ENCODE data around the gene F2RL2. TPM values are rescaled to one million over a fixed set of nuclear protein-coding genes. Genes with fewer than 3 reads are reported as not detected.
A peak's percentile ranks its signal among the peaks of the same experiment; 100 is the strongest.
"Not testable (repeated sequence)": the region's sequence is repeated elsewhere in the genome, so short reads cannot be mapped to it uniquely, and the experiment has no call there.

The F2RL2 gene
- total RNA-seq, 1 donor from 2014 or later = 0.96 TPM

GRCh38 chr5:76622076-76622475 is 1.1 kb downstream of the F2RL2 start:
- DNase-seq (ENCODE audit: low spot score) = peak; percentile 50

GRCh38 chr5:76620166-76620565 is 3.0 kb downstream of the F2RL2 start:
- no peak for DNase-seq (ENCODE audit: low spot score)

DNA sequence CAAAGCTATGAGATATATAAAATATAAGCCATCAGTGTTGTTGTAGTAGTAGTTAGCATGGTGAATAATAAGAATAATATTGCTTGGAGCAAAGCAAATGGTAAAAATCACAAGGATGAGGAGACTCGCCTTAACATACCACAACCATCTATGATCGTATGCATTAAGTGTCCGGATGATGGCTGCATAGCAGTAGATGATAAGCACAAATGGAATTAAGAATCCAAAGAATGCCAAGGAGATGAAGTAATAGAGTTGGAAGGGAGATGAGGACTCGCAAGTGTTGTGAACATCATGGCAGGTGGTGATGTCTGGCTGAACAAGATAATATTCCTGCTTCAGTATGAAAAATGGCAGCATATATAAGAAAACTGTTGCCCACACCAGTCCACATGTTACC is 5.5 kb downstream of the F2RL2 start:
- DNase-seq (ENCODE audit: low spot score) = no peak

DNA sequence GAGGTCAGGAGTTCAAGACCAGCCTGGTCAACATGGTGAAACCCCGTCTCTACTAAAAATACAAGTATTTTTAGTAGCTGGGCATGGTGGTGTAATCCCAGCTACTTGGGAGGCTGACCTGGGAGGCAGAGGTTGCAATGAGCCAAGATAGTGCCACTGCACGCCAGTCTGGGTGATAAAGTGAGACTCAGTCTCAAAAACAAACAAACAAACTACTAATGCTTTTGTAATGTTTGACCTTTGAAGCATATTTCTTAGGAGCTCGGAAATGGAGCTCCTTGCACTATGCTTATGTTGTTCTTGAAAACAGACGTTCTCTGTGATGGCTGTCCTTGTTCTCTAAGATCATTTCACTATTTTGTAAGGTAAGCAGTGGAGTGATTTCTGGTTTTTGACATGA is 6.0 kb downstream of the F2RL2 start:
- DNase-seq (ENCODE audit: low spot score) = no peak

GRCh38 chr5:76616206-76616605 is 7.0 kb downstream of the F2RL2 start:
- DNase-seq (ENCODE audit: low spot score) = no peak

DNA sequence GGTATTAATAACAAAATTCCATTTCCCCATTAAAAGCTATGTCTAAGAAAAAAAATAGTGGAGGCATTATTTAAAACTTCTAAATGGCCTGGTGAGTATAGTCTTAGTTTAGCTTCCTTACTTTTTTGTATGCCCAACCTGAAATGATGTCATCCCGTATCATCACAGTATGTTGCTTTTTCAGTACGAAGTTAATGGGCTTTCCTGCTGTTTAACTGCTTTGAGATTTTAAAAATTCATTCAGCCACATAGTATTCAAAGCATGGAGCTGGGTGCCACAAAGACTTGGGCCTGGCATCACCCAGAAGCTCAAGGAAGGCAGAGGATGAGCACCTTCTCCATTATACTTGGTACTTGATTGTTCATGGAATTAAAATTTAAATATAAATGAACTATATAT is 7.4 kb downstream of the F2RL2 start:
- no peak for DNase-seq (ENCODE audit: low spot score)

GRCh38 chr5:76612942-76613341 is 10.3 kb downstream of the F2RL2 start:
- DNase-seq (ENCODE audit: low spot score) = no peak

GRCh38 chr5:76610196-76610595 is 13.0 kb downstream of the F2RL2 start:
- no peak for DNase-seq (ENCODE audit: low spot score)

GRCh38 chr5:76608833-76609232 is 14.4 kb downstream of the F2RL2 start:
- no peak for DNase-seq (ENCODE audit: low spot score)

DNA sequence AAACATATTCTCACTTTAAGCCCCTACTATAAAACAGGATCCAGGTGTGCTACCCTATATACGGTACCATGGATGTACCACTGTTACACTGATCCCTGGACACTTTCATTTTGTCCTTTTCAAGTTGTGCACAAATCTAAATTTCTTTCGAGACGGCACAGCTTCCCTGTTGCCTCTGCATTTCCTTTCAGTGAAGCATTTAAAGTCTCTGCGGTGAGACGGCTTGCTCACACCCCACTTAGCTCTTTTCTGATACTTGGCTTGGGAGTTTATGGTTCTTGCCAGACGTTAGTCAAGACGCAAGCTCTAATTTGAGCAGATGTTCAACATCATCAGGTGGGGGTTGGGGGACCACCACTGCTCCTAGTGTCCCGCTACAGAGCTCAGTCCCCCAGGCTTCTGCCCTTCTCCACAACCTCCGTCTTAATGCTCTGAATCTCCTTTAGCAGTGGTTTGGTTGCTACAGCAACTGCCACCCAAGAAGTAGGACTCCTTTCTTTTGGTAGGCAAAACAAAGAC is 15.8 kb downstream of the F2RL2 start:
- peak; percentile 40 for DNase-seq (ENCODE audit: low spot score)

GRCh38 chr5:76606701-76607100 is 16.5 kb downstream of the F2RL2 start:
- DNase-seq (ENCODE audit: low spot score) = peak; percentile 18

GRCh38 chr5:76604838-76605237 is 18.4 kb downstream of the F2RL2 start:
- DNase-seq (ENCODE audit: low spot score) = no peak

- DNase-seq (ENCODE audit: low spot score) = not testable (repeated sequence)
Measured at GRCh38 chr5:76603991-76604390, 19.2 kb downstream of the F2RL2 start.

GRCh38 chr5:76602094-76602726 is 21.0 kb downstream of the F2RL2 start:
- DNase-seq (ENCODE audit: low spot score) = no peak

- peak; percentile 65 for DNase-seq (ENCODE audit: low spot score)
Measured at GRCh38 chr5:76601470-76601869, 21.7 kb downstream of the F2RL2 start.

GRCh38 chr5:76600716-76601115 is 22.5 kb downstream of the F2RL2 start:
- no peak for DNase-seq (ENCODE audit: low spot score)

GRCh38 chr5:76598531-76598930 is 24.7 kb downstream of the F2RL2 start:
- DNase-seq (ENCODE audit: low spot score) = no peak

GRCh38 chr5:76595755-76596481 is 27.3 kb downstream of the F2RL2 start:
- no peak for DNase-seq (ENCODE audit: low spot score)

GRCh38 chr5:76594107-76594506 is 29.1 kb downstream of the F2RL2 start:
- DNase-seq (ENCODE audit: low spot score) = no peak

DNA sequence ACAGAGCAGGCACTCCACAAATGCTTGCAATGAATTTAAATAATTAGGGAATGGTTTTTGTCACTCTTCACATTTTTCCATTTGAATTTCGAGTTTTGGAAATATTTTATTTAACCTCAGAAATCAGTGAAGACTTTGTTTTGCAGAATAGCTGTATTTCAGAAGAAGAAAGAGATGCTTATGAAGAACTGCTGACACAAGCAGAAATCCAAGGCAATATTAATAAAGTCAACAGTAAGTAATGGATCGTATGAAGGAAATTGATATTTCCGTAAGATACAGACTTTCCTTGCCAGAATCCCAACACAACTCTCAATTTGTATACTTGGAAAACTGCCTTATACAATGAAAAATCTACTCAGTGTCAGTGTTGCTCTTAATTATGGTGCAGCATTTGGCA is 30.5 kb downstream of the F2RL2 start:
- no peak for DNase-seq (ENCODE audit: low spot score)

DNA sequence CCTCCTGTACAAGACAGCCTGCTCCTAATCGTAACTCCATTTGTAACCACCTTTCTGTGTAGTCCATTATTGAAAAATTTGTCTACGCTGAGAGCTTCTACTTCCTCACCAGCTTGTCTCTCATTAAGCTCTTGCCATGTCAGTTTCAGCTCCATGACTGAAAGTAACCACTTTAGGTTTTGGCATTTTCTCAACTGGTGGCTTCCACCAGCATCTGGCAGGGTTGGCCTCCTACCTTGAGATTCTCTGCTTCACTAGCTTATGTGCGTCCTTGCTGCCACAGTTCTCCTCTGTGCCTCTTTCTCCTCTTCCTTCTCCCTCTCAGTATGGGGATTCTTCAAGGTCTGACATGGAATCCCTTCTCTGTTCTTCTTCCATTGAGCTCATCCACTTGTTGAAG is 31.8 kb downstream of the F2RL2 start:
- no peak for DNase-seq (ENCODE audit: low spot score)

- DNase-seq (ENCODE audit: low spot score) = no peak
Measured at GRCh38 chr5:76590027-76590426, 33.2 kb downstream of the F2RL2 start.

DNA sequence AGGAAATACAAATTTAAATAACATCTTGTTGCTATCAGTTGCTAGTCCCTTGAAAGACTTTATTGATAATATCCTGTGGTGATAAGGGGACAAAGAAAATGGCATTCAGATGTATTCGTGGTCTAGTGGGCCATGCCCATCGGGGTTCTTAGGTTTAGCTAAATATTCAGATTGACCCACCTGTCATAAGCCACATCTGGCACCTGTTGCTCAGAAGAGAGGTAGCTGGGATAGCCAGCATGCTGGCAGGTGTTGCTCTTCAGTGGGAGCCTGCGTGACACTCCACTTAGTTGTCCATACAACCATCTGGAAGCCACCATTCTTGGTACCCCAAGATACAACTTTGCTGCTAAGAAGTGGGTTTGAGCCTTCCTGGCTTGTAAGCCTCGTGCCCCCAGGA is 36.7 kb downstream of the F2RL2 start:
- no peak for DNase-seq (ENCODE audit: low spot score)
